ENCODE results near the gene FAM98C.

Gene FAM98C

GRCh38 chr19:38359242-38360021 is 43.5 kb upstream of the FAM98C start:
- Histone ChIP-seq H3K27me3 (replicated peaks; ENCODE audit: insufficient read depth, low read length) (peaks cover 46% of the 10 kb centered on the region), H3F3A (ENCODE audit: insufficient read depth, low read length) (no peaks in the 10 kb centered on the region), H3K36me3 (replicated peaks; ENCODE audit: insufficient read depth, low read length) (no peaks in the 10 kb centered on the region), H3K4me2 (ENCODE audit: low read depth, low read length) (no peak overlapping the region), H3K79me2 (ENCODE audit: low read length) (no peaks in the 10 kb centered on the region), H3K27ac (ENCODE audit: low read length) (no peak overlapping the region), H3K9ac (ENCODE audit: low read length) (no peak overlapping the region), H4K20me1 (ENCODE audit: insufficient read depth, low read length) (no peaks in the 10 kb centered on the region), H3K9me2 (replicated peaks; ENCODE audit: insufficient read depth, low read length) (no peaks in the 10 kb centered on the region), H2AFZ (ENCODE audit: low read length) (no peak overlapping the region), H3K4me3 (ENCODE audit: low read length) (no peak overlapping the region), H3K9me3 (replicated peaks; ENCODE audit: insufficient read depth, low read length) (no peaks in the 10 kb centered on the region), H3K4me1 (ENCODE audit: low read length) (no peaks in the 10 kb centered on the region)
- TF ChIP-seq, protein P1, sequence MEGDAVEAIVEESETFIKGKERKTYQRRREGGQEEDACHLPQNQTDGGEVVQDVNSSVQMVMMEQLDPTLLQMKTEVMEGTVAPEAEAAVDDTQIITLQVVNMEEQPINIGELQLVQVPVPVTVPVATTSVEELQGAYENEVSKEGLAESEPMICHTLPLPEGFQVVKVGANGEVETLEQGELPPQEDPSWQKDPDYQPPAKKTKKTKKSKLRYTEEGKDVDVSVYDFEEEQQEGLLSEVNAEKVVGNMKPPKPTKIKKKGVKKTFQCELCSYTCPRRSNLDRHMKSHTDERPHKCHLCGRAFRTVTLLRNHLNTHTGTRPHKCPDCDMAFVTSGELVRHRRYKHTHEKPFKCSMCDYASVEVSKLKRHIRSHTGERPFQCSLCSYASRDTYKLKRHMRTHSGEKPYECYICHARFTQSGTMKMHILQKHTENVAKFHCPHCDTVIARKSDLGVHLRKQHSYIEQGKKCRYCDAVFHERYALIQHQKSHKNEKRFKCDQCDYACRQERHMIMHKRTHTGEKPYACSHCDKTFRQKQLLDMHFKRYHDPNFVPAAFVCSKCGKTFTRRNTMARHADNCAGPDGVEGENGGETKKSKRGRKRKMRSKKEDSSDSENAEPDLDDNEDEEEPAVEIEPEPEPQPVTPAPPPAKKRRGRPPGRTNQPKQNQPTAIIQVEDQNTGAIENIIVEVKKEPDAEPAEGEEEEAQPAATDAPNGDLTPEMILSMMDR (IDR thresholded peaks at IDR 0.05; ENCODE audit: low read length): no peak
- TF ChIP-seq EZH2phosphoT487 (IDR thresholded peaks at IDR 0.05; ENCODE audit: low read length): no peak
- no peak for TF ChIP-seq EZH2 (optimal IDR thresholded peaks at IDR 0.05; ENCODE audit: low read depth, low read length)
- DNase-seq: no peak

DNA sequence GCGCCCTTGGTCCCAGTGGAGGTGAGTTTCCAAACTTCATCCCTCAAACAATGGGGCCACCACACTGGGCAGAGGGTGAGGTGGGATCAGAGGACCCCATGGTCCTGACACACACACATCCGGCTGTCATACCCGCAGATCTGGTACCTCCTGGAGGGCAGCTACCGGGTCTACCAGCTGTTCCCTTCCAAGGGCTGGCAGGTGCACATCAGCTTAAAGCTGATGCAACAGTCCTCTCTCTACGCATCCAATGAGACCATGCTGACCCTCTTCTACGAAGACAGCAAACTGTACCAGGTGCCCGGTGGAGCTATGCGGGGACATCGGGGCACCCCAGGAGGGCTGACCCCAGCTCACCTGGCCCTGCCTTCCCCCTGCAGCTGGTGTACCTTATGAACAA is 42.5 kb upstream of the FAM98C start:
- no peak overlapping the region for H3K9ac ChIP-seq (ENCODE audit: low read length)
- DNase-seq: no peak
- no peaks in the 10 kb centered on the region for H3K9me3 ChIP-seq (replicated peaks; ENCODE audit: insufficient read depth, low read length)
- no peaks in the 10 kb centered on the region for H3K36me3 ChIP-seq (replicated peaks; ENCODE audit: insufficient read depth, low read length)
- TF ChIP-seq EZH2 (optimal IDR thresholded peaks at IDR 0.05; ENCODE audit: low read depth, low read length) (no peak), EZH2phosphoT487 (IDR thresholded peaks at IDR 0.05; ENCODE audit: low read length) (no peak)
- TF ChIP-seq, protein P1 (IDR thresholded peaks at IDR 0.05; ENCODE audit: low read length): no peak
- H3K4me1 ChIP-seq (ENCODE audit: low read length): no peaks in the 10 kb centered on the region
- no peak overlapping the region for H3K4me3 ChIP-seq (ENCODE audit: low read length)
- H2AFZ ChIP-seq (ENCODE audit: low read length): no peak overlapping the region
- H3F3A ChIP-seq (ENCODE audit: insufficient read depth, low read length): no peaks in the 10 kb centered on the region
- no peaks in the 10 kb centered on the region for H4K20me1 ChIP-seq (ENCODE audit: insufficient read depth, low read length)
- no peaks in the 10 kb centered on the region for H3K9me2 ChIP-seq (replicated peaks; ENCODE audit: insufficient read depth, low read length)
- no peak overlapping the region for H3K27ac ChIP-seq (ENCODE audit: low read length)
- H3K27me3 ChIP-seq (replicated peaks; ENCODE audit: insufficient read depth, low read length): peaks cover 54% of the 10 kb centered on the region
- H3K4me2 ChIP-seq (ENCODE audit: low read depth, low read length): no peak overlapping the region
- no peaks in the 10 kb centered on the region for H3K79me2 ChIP-seq (ENCODE audit: low read length)

GRCh38 chr19:38360839-38361631 is 41.9 kb upstream of the FAM98C start:
- peak overlapping the region; percentile 56; the same call in 1 of the 2 replicates for H3K4me3 ChIP-seq (ENCODE audit: low read length)
- no peaks in the 10 kb centered on the region for H3K9me2 ChIP-seq (replicated peaks; ENCODE audit: insufficient read depth, low read length)
- peak overlapping the region; percentile 52; the same call in 1 of the 2 replicates for H3K4me2 ChIP-seq (ENCODE audit: low read depth, low read length)
- TF ChIP-seq EZH2 (optimal IDR thresholded peaks at IDR 0.05; ENCODE audit: low read depth, low read length): no peak
- TF ChIP-seq, protein P1 (IDR thresholded peaks at IDR 0.05; ENCODE audit: low read length): no peak
- no peak for TF ChIP-seq EZH2phosphoT487 (IDR thresholded peaks at IDR 0.05; ENCODE audit: low read length)
- no peak overlapping the region for H3K27ac ChIP-seq (ENCODE audit: low read length)
- H3K36me3 ChIP-seq (replicated peaks; ENCODE audit: insufficient read depth, low read length): no peaks in the 10 kb centered on the region
- no peaks in the 10 kb centered on the region for H3K4me1 ChIP-seq (ENCODE audit: low read length)
- H3K79me2 ChIP-seq (ENCODE audit: low read length): no peaks in the 10 kb centered on the region
- no peaks in the 10 kb centered on the region for H3K9me3 ChIP-seq (replicated peaks; ENCODE audit: insufficient read depth, low read length)
- H2AFZ ChIP-seq (ENCODE audit: low read length): peak overlapping the region; percentile 38; the same call in 1 of the 2 replicates
- no peak overlapping the region for H3K9ac ChIP-seq (ENCODE audit: low read length)
- H4K20me1 ChIP-seq (ENCODE audit: insufficient read depth, low read length): no peaks in the 10 kb centered on the region
- no peaks in the 10 kb centered on the region for H3F3A ChIP-seq (ENCODE audit: insufficient read depth, low read length)
- no peak for DNase-seq
- peaks cover 59% of the 10 kb centered on the region for H3K27me3 ChIP-seq (replicated peaks; ENCODE audit: insufficient read depth, low read length)

Data from MM.1S (cell line).